ENCODE results near the gene CENPP. TPM values are rescaled to one million over a fixed set of nuclear protein-coding genes. Genes with fewer than 3 reads are reported as not detected.

The CENPP gene
- total RNA-seq, 3 donors from 2014 or later (not counting 1 experiment from before 2014, with no cell fraction given): 10.3 to 14.5 (median 12.1) TPM

DNA sequence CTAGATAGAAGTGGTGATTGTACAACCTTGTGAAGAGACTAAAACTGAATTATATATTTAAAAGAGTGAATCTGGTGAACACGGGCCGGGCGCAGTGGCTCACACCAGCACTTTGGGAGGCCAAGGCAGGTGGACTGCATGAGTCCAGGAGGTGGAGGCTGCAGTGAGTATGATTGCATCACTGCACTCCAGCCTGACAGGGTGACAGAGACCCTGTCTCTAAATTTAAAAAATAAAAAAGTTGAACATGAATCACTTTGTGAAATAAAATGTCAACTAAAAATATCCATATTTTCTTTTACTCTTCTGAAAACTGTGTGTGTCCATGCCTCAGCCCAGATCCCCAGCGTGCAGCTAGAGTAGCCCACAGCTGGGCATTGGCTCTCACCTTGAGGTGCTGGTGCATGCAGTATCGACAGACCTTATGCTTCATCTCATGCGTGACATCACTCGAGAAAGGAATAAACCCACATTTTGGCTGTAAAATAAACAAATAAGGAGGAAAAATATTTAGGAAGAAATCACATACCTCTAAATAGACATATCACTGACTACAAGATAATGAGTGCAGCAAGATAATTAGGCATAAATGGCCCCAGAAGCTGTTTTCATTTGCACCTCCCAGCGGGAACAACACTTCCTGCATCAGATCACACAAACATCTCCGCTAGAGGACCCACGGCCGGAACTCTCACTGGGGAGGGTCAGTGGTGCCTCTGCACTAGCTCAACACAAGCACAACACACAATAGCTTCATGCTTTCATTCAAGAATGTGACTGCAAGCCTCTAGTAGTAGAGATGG is 322.1 kb downstream of the CENPP start:
- no peaks in the 10 kb centered on the region for H3K27me3 ChIP-seq (ENCODE audit: control insufficient read depth, insufficient read depth, low read length)
- intact Hi-C loops (cut with micrococcal nuclease): no loop called here
- peaks cover 52% of the 10 kb centered on the region for H3K36me3 ChIP-seq (ENCODE audit: control insufficient read depth, insufficient read depth, low read length)
- Mint-ChIP-seq H3K36me3 (peaks cover 30% of the 10 kb centered on the region), H3K9me3 (peaks cover 0 to 4% of the 10 kb centered on the region in 2 donors), H3K27me3 (ENCODE audit: low read depth in 2 of 2) (no peaks in the 10 kb centered on the region), H3K4me1 (peaks cover 0 to 4% of the 10 kb centered on the region in 2 donors), H3K4me3 (no peak overlapping the region), H3K27ac (no peak overlapping the region)
- ATAC-seq (no peak), DNase-seq (no peak)
- H3K4me3 ChIP-seq (ENCODE audit: low read length): no peak overlapping the region
- H3K4me1 ChIP-seq (ENCODE audit: control insufficient read depth, insufficient read depth, low read length): no peaks in the 10 kb centered on the region
- H3K9me3 ChIP-seq (ENCODE audit: control insufficient read depth, insufficient read depth, low read length): no peaks in the 10 kb centered on the region
- H3K27ac ChIP-seq (ENCODE audit: low read length): no peak overlapping the region
- TF ChIP-seq, protein P1, sequence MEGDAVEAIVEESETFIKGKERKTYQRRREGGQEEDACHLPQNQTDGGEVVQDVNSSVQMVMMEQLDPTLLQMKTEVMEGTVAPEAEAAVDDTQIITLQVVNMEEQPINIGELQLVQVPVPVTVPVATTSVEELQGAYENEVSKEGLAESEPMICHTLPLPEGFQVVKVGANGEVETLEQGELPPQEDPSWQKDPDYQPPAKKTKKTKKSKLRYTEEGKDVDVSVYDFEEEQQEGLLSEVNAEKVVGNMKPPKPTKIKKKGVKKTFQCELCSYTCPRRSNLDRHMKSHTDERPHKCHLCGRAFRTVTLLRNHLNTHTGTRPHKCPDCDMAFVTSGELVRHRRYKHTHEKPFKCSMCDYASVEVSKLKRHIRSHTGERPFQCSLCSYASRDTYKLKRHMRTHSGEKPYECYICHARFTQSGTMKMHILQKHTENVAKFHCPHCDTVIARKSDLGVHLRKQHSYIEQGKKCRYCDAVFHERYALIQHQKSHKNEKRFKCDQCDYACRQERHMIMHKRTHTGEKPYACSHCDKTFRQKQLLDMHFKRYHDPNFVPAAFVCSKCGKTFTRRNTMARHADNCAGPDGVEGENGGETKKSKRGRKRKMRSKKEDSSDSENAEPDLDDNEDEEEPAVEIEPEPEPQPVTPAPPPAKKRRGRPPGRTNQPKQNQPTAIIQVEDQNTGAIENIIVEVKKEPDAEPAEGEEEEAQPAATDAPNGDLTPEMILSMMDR (IDR thresholded peaks at IDR 0.05): no peak
- WGBS (ENCODE audit: insufficient coverage): 97% methylated on average over 9 of the region's 11 CpGs

DNA sequence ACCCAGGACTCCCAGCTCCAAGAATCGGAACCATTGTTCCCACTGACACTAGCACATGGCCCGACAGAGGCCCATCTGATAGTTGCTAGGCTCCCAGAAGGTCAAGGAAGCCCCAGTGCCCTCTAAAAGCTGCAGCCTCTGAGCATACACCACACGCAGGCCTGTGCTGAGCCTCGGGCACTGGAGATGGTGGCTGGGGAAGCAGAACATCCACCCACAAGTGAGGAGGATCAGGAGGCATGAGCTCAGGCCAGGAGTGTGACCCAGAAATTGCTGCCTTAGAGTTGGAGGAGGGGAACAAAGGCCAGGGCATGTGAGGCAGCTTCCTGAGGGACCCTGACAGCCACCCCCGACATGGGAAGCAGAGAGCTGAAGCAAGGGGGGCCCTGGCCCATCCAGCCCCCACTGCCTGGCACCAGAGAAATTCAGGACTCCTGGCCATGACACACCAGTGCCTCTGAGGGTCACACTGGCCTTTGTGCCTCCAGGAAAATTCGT is 322.8 kb downstream of the CENPP start:
- Mint-ChIP-seq H3K9me3 (peaks cover 0 to 4% of the 10 kb centered on the region in 2 donors), H3K27ac (no peak overlapping the region), H3K4me3 (no peak overlapping the region), H3K27me3 (ENCODE audit: low read depth in 2 of 2) (no peaks in the 10 kb centered on the region), H3K4me1 (peaks cover 0 to 4% of the 10 kb centered on the region in 2 donors), H3K36me3 (peaks cover 30% of the 10 kb centered on the region)
- no peak for DNase-seq
- H3K27me3 ChIP-seq (ENCODE audit: control insufficient read depth, insufficient read depth, low read length): no peaks in the 10 kb centered on the region
- 97% methylated on average over 6 of the region's 6 CpGs for WGBS (ENCODE audit: insufficient coverage)
- no peak overlapping the region for H3K4me3 ChIP-seq (ENCODE audit: low read length)
- H3K9me3 ChIP-seq (ENCODE audit: control insufficient read depth, insufficient read depth, low read length): no peaks in the 10 kb centered on the region
- TF ChIP-seq, protein P1 (IDR thresholded peaks at IDR 0.05): no peak
- intact Hi-C loops (cut with micrococcal nuclease): no loop called here
- ATAC-seq: no peak
- peaks cover 51% of the 10 kb centered on the region for H3K36me3 ChIP-seq (ENCODE audit: control insufficient read depth, insufficient read depth, low read length)
- H3K27ac ChIP-seq (ENCODE audit: low read length): no peak overlapping the region
- no peaks in the 10 kb centered on the region for H3K4me1 ChIP-seq (ENCODE audit: control insufficient read depth, insufficient read depth, low read length)

DNA sequence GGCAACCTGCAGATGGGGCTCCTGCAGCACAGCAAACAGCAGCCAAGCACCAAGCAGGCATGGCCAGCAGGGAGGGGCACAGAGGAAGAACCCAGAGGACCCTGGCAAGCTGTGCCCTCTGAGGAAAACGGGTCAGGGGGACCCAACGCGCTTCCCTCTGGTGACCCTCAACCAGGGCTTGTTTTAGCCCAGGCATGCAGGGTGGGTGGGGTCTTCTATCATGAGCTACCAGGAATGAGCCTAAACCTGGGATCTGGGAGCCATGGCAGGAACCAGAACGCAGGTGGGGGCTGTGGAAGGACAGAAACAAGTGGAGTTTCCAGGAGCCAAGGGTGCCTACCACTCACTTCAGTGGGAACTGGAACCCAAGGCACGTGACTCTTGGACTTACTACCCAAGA is 323.3 kb downstream of the CENPP start:
- H3K36me3 ChIP-seq (ENCODE audit: control insufficient read depth, insufficient read depth, low read length): peaks cover 46% of the 10 kb centered on the region
- TF ChIP-seq, protein P1 (IDR thresholded peaks at IDR 0.05): no peak
- H3K36me3 Mint-ChIP-seq: peaks cover 30% of the 10 kb centered on the region

More for the DNA sequence above, 323.3 kb downstream of the CENPP start:
- Mint-ChIP-seq H3K27ac (no peak overlapping the region), H3K4me3 (no peak overlapping the region), H3K9me3 (peaks cover 0 to 4% of the 10 kb centered on the region in 2 donors), H3K27me3 (ENCODE audit: low read depth in 2 of 2) (no peaks in the 10 kb centered on the region), H3K4me1 (peaks cover 0 to 4% of the 10 kb centered on the region in 2 donors)
- no peaks in the 10 kb centered on the region for H3K9me3 ChIP-seq (ENCODE audit: control insufficient read depth, insufficient read depth, low read length)
- intact Hi-C loops (cut with micrococcal nuclease): no loop called here
- no peak overlapping the region for H3K4me3 ChIP-seq (ENCODE audit: low read length)
- ATAC-seq (no peak), DNase-seq (no peak)
- no peaks in the 10 kb centered on the region for H3K4me1 ChIP-seq (ENCODE audit: control insufficient read depth, insufficient read depth, low read length)
- no peak overlapping the region for H3K27ac ChIP-seq (ENCODE audit: low read length)
- H3K27me3 ChIP-seq (ENCODE audit: control insufficient read depth, insufficient read depth, low read length): no peaks in the 10 kb centered on the region
- WGBS (ENCODE audit: insufficient coverage): 99% methylated on average over 5 of the region's 5 CpGs

Measured in natural killer cell (primary cell).